Heart left ventricle (tissue), 16 donors: ENCODE data around the gene FARP1. TPM values are rescaled to one million over a fixed set of nuclear protein-coding genes. Genes with fewer than 3 reads are reported as not detected.

Experiments
- ATAC-seq, 4 donors: fragments of 200-7000 bp; cut with Tn5 transposase; one replicate each; pipeline ENCODE4 v1.9.1; 2020 to 2022; ENCODE audit warnings: moderate library complexity in 4 of 4, mild to moderate bottlenecking in 3 of 4, moderate number of reproducible peaks in 1 of 4
- DNase-seq, 5 donors: peaks; one replicate each; pipeline ENCODE4 v3.0.0-alpha.2; 2020
- H3K27ac ChIP-seq, 12 donors: fragments of 200-600 bp; sonication (generic) in 4 of 12; one replicate each; pipeline versions ENCODE4 v1.5.0 to v1.8.0; 2016 to 2022; ENCODE audit warnings: mild to moderate bottlenecking in 2 of 12
- H3K27me3 ChIP-seq, 9 donors: fragments of 200-600 bp; sonication (generic) in 2 of 9; one replicate each; pipeline versions ENCODE4 v1.5.1 to v1.8.0; 2016 to 2022; ENCODE audit warnings: mild to moderate bottlenecking in 3 of 9
- H3K36me3 ChIP-seq, 9 donors: fragments of 200-600 bp; sonication (generic) in 2 of 9; one replicate each; pipeline versions ENCODE4 v1.5.0 to v1.8.0; 2018 to 2022; ENCODE audit warnings: mild to moderate bottlenecking in 2 of 9
- H3K4me1 ChIP-seq, 12 donors: fragments of 200-600 bp; sonication (generic) in 4 of 12; one replicate each; pipeline versions ENCODE4 v1.5.0 to v1.8.0; 2016 to 2022; ENCODE audit warnings: mild to moderate bottlenecking in 3 of 12
- H3K4me3 ChIP-seq, 12 donors: fragments of 200-600 bp; sonication (generic) in 4 of 12; one replicate each; pipeline versions ENCODE4 v1.5.0 to v1.8.0; 2017 to 2022; ENCODE audit warnings: mild to moderate bottlenecking in 9 of 12, moderate library complexity in 4 of 12
- H3K9me3 ChIP-seq, 12 donors: fragments of 200-600 bp; sonication (generic) in 4 of 12; one replicate each; pipeline versions ENCODE4 v1.5.0 to v1.8.0; 2016 to 2022; ENCODE audit warnings: mild to moderate bottlenecking in 1 of 12
- POLR2A ChIP-seq, 2 donors: fragments of 450-650 bp; IDR thresholded peaks; one replicate each; pipeline ENCODE4 v1.6.1; 2017; ENCODE audit warnings: antibody characterized with exemption in 2 of 2, mild to moderate bottlenecking in 2 of 2, moderate library complexity in 2 of 2
- WGBS, 4 donors: extraction: QIAGEN DNeasy Blood & Tissue Kit in 2 of 4; methylation state at CpG; one replicate each; pipeline versions ENCODE4 v1.1.5 to v1.1.7; 2013 to 2018; 5-methylcytosine and 5-hydroxymethylcytosine counted together
- intact Hi-C, 10 donors: fragments of 100-400 bp; cut with DNase I; formaldehyde crosslinking; loops; one replicate each; pipeline versions ENCODE4 v1.11.1 to v1.14.2; 2022
- polyA plus RNA-seq, 2 donors: library from polyadenylated mRNA; stranded (reverse); fragments of 200-250 nt; gene quantifications; one replicate each; pipeline ENCODE4 v1.2.3, GENCODE V29; 2013
- total RNA-seq, 9 donors: library from RNA; depleted of rRNA in 2 of 9; stranded (reverse); fragments of >200 nt in 2 of 9; fragmentation: NEBNext Ultra II Directional in 3 of 9; extraction: Animal tissue kit (Norgen Biotek cat#: 25700) in 3 of 9; gene quantifications; one replicate each; pipeline versions ENCODE4 v1.1.0 to v1.2.4, GENCODE V29; 2016 to 2023
- TF ChIP-seq, protein P1 (sequence below), 12 donors: fragments of 200-600 bp; sonication (generic) in 4 of 12; IDR thresholded peaks; one replicate each; pipeline versions ENCODE4 v1.5.0 to v1.8.0; 2018 to 2022; ENCODE audit warnings: antibody characterized with exemption in 12 of 12, mild to moderate bottlenecking in 5 of 12
- donor health status: ischemic (EF 13 %, LVEDD 7.1; RV severe dilation, severe dysfunction).
- donor health status: healthy with polysubstance abuse.
- donor health status: DM: no; HTN: yes; CAD: no.
- donor health status: DM: no; HTN: no; CAD: no.
- donor health status: ischemic (EF 25% LVEDD 6.9; RV normal size, moderate dysfunction).
- donor health status: ischemic (EF 25% LVEDD 5.7; RV mildly dilated, moderate dysfunction).
- donor health status: healthy.
- donor health status: DM: yes; HTN: yes; CAD: no.
- donor health status: ischemic (EF 35%, LVEDD 5.7; RV mildly dilated, moderate dysfunction).
- donor health status: nonischemic (EF 11% LVEDD 7.7; RV severe dilation, severe dysfunction).
- donor health status: DM: yes; HTN: yes; CAD: no.
- donor health status: PGD.
- donor health status: ischemic (EF 29% LVEDD 5.4; RV normal size, mild dysfunction).
- donor health status: nonischemic (EF 23%, LVEDD 6.1; RV moderate dilation, normal function).

The FARP1 gene
- total and polyA plus RNA-seq, 11 donors: 7.7 to 51.8 (median 22.3) TPM

DNA sequence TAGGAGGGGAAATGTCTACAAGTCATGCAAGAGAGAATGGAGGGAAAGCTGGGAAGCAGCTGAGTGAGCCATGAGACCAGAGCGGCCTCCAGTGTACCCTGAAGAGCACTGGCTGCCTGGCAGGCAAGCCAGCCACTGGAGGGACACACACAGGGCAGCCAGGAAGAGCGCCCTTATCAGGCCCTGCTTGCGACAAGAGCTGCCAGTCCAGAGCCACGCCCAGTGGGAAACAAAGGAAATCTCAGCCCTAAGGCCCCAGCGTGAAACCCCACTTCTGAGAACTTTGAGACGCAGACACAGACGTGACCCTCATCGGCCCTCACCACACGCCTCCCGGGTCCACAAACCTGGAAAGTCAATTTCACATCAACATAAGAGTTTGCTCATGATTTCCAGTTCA, 329.0 kb downstream of the FARP1 start:
- intact Hi-C loops: loop anchor here in 2 of 10 donors (5.0 to 10.0 kb wide), 2 partner anchors 105 to 183 kb away; partner anchors contain the start of gene STK24 (in 1 of the 2)
- 50 to 75% (median 59%) methylated on average over 10 of the region's 10 CpGs for WGBS, 4 donors
- peak in 4 of 5 donors; percentile 63 to 79 (median 72) for DNase-seq
- H3K4me3 ChIP-seq: no peak overlapping the region
- no peaks in the 10 kb centered on the region for H3K9me3 ChIP-seq
- H3K27ac ChIP-seq: peak overlapping the region in 11 of 12 donors; percentile 16 to 71 (median 55)
- H3K36me3 ChIP-seq: peaks cover 0 to 70% (median 40%) of the 10 kb centered on the region in 9 donors
- H3K4me1 ChIP-seq: peaks cover 3 to 71% (median 33%) of the 10 kb centered on the region in 12 donors
- no peaks in the 10 kb centered on the region for H3K27me3 ChIP-seq
- no peak for TF ChIP-seq POLR2A (IDR thresholded peaks at IDR 0.05)
- TF ChIP-seq, protein P1, sequence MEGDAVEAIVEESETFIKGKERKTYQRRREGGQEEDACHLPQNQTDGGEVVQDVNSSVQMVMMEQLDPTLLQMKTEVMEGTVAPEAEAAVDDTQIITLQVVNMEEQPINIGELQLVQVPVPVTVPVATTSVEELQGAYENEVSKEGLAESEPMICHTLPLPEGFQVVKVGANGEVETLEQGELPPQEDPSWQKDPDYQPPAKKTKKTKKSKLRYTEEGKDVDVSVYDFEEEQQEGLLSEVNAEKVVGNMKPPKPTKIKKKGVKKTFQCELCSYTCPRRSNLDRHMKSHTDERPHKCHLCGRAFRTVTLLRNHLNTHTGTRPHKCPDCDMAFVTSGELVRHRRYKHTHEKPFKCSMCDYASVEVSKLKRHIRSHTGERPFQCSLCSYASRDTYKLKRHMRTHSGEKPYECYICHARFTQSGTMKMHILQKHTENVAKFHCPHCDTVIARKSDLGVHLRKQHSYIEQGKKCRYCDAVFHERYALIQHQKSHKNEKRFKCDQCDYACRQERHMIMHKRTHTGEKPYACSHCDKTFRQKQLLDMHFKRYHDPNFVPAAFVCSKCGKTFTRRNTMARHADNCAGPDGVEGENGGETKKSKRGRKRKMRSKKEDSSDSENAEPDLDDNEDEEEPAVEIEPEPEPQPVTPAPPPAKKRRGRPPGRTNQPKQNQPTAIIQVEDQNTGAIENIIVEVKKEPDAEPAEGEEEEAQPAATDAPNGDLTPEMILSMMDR (IDR thresholded peaks at IDR 0.05): peak in 10 of 12 donors; percentile 13 to 56 (median 26)
- peak; percentile 87 to 88 (median 88) for ATAC-seq

DNA sequence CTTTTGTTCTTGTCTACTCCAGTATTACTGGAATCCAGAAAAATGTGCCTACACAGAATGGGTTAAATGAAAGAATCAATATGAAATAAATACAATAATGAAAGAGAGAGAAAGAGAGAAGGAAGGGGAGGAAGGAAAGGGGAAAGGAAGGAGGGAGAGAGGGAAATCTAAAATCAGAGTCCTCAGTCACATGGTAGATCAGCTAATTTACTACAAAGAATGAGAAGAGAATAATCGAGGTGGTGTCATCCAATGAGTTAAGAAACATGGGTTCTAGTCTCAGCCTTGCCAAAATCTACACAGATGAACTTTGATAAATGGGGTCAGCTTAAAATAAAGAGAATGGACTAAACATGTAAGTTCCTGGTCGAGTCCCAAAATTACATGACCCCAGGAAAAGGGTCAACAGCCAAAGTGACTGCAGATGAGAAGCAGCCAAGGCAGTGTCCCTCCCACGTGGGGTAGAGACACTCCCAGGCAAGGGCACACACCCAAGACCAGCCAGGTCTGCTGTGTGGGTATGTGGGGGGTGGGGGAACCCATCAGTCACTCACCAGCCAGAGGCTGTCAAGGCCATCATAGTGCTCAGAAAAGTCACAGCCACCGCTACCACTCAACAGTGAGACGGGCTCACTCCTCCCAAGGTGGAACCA, 330.4 kb downstream of the FARP1 start:
- Histone ChIP-seq H3K9me3 (no peaks in the 10 kb centered on the region), H3K4me1 (peaks cover 3 to 66% (median 38%) of the 10 kb centered on the region in 12 donors), H3K4me3 (no peak overlapping the region), H3K27me3 (no peaks in the 10 kb centered on the region), H3K36me3 (peaks cover 0 to 59% (median 37%) of the 10 kb centered on the region in 9 donors), H3K27ac (peak overlapping the region in 4 of 12 donors; percentile 24 to 70 (median 40))
- 33 to 55% (median 47%) methylated on average over 5 of the region's 5 CpGs for WGBS, 4 donors
- peak in 2 of 5 donors; percentile 54 to 60 for DNase-seq
- TF ChIP-seq, protein P1 (IDR thresholded peaks at IDR 0.05): no peak
- TF ChIP-seq POLR2A (IDR thresholded peaks at IDR 0.05): no peak
- peak in 3 of 4 donors; percentile 24 to 50 (median 47) for ATAC-seq
- intact Hi-C loops: loop anchor here in 2 of 10 donors (5.0 to 10.0 kb wide), 2 partner anchors 104 to 182 kb away; partner anchors contain the start of gene STK24 (in 1 of the 2)

DNA sequence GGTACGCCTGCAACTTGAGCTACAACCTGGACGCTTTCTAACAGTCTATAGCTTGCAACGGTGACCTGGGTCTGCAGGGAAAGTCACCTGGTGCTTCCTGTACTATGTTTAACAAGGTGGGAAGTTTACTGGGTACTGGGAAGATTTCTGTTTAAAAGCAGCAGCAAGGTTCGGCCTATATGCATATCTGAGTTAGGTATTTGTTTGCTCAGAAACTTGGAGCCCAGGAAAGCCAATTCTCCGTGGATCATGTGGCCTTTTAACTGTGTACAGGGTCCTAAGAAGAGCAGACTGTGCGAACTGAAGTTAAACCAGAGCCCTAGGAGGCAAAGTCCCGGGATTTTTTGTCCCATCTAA, 330.9 kb downstream of the FARP1 start:
- Histone ChIP-seq H3K9me3 (no peaks in the 10 kb centered on the region), H3K4me3 (no peak overlapping the region), H3K27me3 (no peaks in the 10 kb centered on the region), H3K27ac (peak overlapping the region in 2 of 12 donors; percentile 24), H3K4me1 (peaks cover 3 to 66% (median 39%) of the 10 kb centered on the region in 12 donors), H3K36me3 (peaks cover 0 to 54% (median 35%) of the 10 kb centered on the region in 9 donors)
- ATAC-seq (no peak), DNase-seq (no peak)
- intact Hi-C loops: loop anchor here in 2 of 10 donors (5.0 to 10.0 kb wide), 2 partner anchors 104 to 181 kb away; partner anchors contain the start of gene STK24 (in 1 of the 2)
- 64 to 78% (median 71%) methylated on average over 7 of the region's 7 CpGs for WGBS, 4 donors
- TF ChIP-seq POLR2A (IDR thresholded peaks at IDR 0.05): no peak
- TF ChIP-seq, protein P1 (IDR thresholded peaks at IDR 0.05): no peak

DNA sequence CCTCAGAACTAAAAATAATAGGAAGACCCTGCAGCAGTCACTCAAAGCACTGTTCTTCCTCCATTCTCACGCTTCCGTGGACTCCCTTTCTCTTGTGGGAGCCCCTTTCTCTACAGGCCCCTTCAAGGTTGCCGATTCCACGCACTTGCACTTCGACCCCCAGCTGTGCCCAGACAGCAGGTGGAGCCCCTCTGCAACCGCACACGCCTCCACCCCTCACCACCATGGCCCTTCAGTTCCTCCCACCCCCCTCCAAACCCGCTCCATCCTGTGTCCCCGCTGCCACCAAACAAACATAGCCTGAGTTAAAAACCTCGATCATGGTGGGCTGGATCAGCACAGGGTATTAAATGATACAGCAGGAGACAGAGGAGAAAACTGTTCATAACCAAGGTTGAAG, 331.4 kb downstream of the FARP1 start:
- Histone ChIP-seq H3K4me3 (no peak overlapping the region), H3K27ac (no peak overlapping the region), H3K27me3 (no peaks in the 10 kb centered on the region), H3K4me1 (peaks cover 3 to 71% (median 42%) of the 10 kb centered on the region in 12 donors), H3K9me3 (no peaks in the 10 kb centered on the region), H3K36me3 (peaks cover 0 to 50% (median 34%) of the 10 kb centered on the region in 9 donors)
- ATAC-seq (no peak), DNase-seq (no peak)
- 94 to 96% (median 96%) methylated on average over 10 of the region's 10 CpGs for WGBS, 4 donors
- TF ChIP-seq, protein P1 (IDR thresholded peaks at IDR 0.05): no peak
- TF ChIP-seq POLR2A (IDR thresholded peaks at IDR 0.05): no peak
- intact Hi-C loops: loop anchor here in 2 of 10 donors (5.0 to 10.0 kb wide), 2 partner anchors 103 to 181 kb away; partner anchors contain the start of gene STK24 (in 1 of the 2)
